Activated CD4-positive, alpha-beta T cell treated with anti-CD3 and anti-CD28 coated beads, Interleukin-2, amount 10 ng/mL, durations not matched to agents 7 days and 5 days (primary cell): ENCODE data around the gene RBM42. TPM values are rescaled to one million over a fixed set of nuclear protein-coding genes. Genes with fewer than 3 reads are reported as not detected.

ENCODE experiments used
- CTCF ChIA-PET: fragments of 350-600 bp; sonication (Branson Sonifier 250); formaldehyde crosslinking; loops from one replicate; lab custom pipeline; 2021; ENCODE audit warnings: antibody characterized with exemption; lab: Charles Lee
- POLR2A ChIA-PET: fragments of 350-600 bp; sonication (Branson Sonifier 250); formaldehyde crosslinking; loops from one replicate; lab custom pipeline; 2021; ENCODE audit warnings: antibody characterized with exemption; lab: Charles Lee
- DNase-seq: peaks from one replicate; pipeline ENCODE4 v3.0.0-alpha.2; 2020
- H3K27ac Mint-ChIP-seq: one replicate; pipeline ENCODE4 v1.8.0; 2021; ENCODE audit warnings: mild to moderate bottlenecking, moderate library complexity, mixed read lengths
- H3K27me3 Mint-ChIP-seq: one replicate; pipeline ENCODE4 v1.8.0; 2021; ENCODE audit warnings: mixed read lengths
- H3K36me3 Mint-ChIP-seq: one replicate; pipeline ENCODE4 v1.8.0; 2021; ENCODE audit warnings: low read depth, mixed read lengths
- H3K4me1 Mint-ChIP-seq: one replicate; pipeline ENCODE4 v1.8.0; 2021; ENCODE audit warnings: mixed read lengths
- H3K4me3 Mint-ChIP-seq: one replicate; pipeline ENCODE4 v1.8.0; 2021; ENCODE audit warnings: mild to moderate bottlenecking, moderate library complexity, mixed read lengths
- H3K9me3 Mint-ChIP-seq: one replicate; pipeline ENCODE4 v1.8.0; 2021; ENCODE audit warnings: mixed read lengths
- total RNA-seq, 2 experiments: library from RNA; stranded (reverse); gene quantifications; one replicate each; pipeline ENCODE4 v1.2.3, GENCODE V29; 2021

RBM42 gene
- total RNA-seq, 2 experiments from 2014 or later, result 100 to 112 TPM

DNA sequence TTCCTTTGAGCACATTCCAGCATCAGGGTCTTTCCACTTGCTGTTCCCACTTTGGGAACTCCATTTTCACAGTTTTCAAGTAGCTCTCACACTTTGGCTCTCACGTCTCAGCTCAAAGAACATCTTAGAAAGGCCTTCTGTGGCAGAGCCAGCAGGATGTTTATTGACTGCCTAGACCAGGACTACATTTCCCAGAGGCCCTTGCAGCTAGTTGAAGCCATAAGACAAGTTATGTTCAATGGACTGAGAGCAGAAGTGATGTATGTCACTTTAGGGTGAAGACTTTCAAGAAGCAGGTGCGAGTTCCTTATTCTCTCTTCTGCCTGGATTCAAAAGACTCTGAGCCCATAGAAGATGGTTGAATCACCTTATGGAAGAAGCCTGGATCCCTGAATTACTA, 20.6 kb upstream of the RBM42 start:
- no peaks in the 10 kb centered on the region for H3K27me3 Mint-ChIP-seq
- ChIA-PET POLR2A (no interaction called here), CTCF (interaction anchor here (0.9 to 2.7 kb wide), 2 partner anchors 10 to 42 kb away, joined by 5 to 12 read pairs; no protein-coding TSS in a partner anchor)
- peaks cover 15% of the 10 kb centered on the region for H3K9me3 Mint-ChIP-seq
- peak overlapping the region; percentile 87 for H3K27ac Mint-ChIP-seq
- peaks cover 11% of the 10 kb centered on the region for H3K36me3 Mint-ChIP-seq
- H3K4me1 Mint-ChIP-seq, result peaks cover 39% of the 10 kb centered on the region
- H3K4me3 Mint-ChIP-seq, result no peak overlapping the region
- peak; percentile 33 for DNase-seq

DNA sequence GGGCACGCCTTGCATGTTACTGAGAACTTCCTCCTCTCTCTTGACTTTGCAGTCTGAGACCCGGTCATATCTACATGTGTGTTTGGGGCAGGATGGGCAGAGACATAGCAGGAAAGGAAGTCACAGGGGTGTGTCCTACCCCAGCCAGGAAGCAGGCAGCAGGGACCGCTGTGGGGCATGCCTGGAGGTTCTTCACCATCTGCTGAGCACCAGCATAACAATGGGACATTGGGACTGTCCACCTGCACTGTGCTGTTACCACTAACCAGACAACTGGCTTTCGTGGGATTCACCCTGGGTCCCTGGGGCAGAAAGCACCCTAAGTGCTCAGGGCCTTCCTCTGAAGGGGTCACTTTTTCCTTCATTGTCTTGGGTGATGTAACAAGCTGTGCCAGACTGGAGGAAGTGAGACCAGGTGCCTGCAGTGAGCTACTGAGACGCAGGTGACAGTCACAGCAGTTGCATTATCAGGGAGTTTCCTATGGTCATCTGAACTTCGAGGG, 18.9 kb upstream of the RBM42 start:
- Mint-ChIP-seq H3K4me1 (peaks cover 50% of the 10 kb centered on the region), H3K27me3 (no peaks in the 10 kb centered on the region), H3K27ac (peak overlapping the region; percentile 87), H3K9me3 (peaks cover 15% of the 10 kb centered on the region), H3K4me3 (peak overlapping the region; percentile 1), H3K36me3 (peaks cover 11% of the 10 kb centered on the region)
- ChIA-PET CTCF (interaction anchor here (0.6 kb wide), 1 partner anchor 340 kb away, joined by 3 read pairs; no protein-coding TSS in a partner anchor), POLR2A (no interaction called here)
- DNase-seq, result peak; percentile 65

DNA sequence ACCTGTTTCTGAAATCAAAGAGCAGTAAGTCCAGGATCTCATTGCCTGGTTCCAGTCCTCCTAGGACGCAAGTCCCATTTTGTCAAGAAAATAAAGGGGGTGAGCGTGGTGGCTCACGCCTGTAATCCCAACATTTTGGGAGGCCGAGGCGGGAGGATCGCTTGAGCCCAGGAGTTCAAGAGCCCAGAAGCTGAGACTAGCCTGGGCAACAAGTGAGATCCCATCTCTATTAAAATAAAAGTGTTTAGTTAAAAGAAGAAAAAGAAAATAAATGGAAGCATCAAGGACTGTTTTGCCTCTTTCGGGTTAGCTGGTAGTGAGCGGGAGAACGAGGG, 16.6 kb upstream of the RBM42 start:
- H3K4me3 Mint-ChIP-seq, result peak overlapping the region; percentile 85
- no peaks in the 10 kb centered on the region for H3K27me3 Mint-ChIP-seq
- CTCF ChIA-PET, result interaction anchor here (0.6 kb wide), 1 partner anchor 150 kb away, joined by 3 read pairs; no protein-coding TSS in a partner anchor
- POLR2A ChIA-PET, result no interaction called here
- peak overlapping the region; percentile 96 for H3K27ac Mint-ChIP-seq
- peaks cover 15% of the 10 kb centered on the region for H3K36me3 Mint-ChIP-seq
- peaks cover 53% of the 10 kb centered on the region for H3K4me1 Mint-ChIP-seq
- H3K9me3 Mint-ChIP-seq, result peaks cover 12% of the 10 kb centered on the region
- no peak for DNase-seq

DNA sequence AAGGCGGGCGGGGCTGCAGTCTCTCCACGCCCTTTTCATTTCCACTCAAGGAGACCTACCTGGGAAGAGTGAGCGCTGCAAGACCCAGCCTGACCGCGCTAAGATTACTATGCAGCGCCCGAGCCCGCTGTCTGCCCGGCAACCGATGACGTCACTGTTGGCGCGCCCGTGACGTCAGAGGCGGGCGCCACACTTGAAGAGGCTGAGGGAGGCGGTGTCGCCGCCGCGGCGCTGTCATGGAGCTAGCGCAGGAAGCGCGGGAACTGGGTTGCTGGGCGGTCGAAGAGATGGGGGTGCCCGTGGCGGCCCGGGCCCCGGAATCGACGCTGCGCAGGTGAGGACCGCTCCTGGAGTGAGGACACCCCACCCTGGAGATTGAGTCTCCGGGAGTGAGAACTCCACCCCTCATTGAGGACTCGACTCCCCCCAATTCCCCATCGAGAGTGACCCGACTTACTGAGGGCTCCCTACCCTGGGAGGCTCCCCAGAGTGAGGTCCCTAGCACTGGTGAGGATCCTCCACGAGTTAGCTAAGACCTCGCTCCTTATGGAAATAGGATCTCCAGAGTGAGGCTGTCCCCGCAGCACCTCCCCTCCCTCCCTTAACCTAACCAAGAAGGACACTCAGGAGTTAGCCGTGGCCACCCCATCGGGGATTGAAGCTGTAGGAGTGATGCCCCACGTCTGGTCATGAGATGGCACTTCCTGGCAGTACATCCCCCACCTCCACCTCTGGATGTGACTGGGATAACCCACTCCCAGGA, 16.1 kb upstream of the RBM42 start, which contains the start of gene HAUS5:
TSS of gene HAUS5 (plus strand) at position 177 of the 763 bp plus-strand sequence. CDS start at position 237, 60 bp downstream.
- Mint-ChIP-seq H3K27me3 (no peaks in the 10 kb centered on the region), H3K9me3 (peaks cover 7% of the 10 kb centered on the region), H3K4me3 (peak within 1 kb of the TSS; percentile 85), H3K27ac (peak within 1 kb of the TSS; percentile 96), H3K4me1 (peaks cover 53% of the 10 kb centered on the region), H3K36me3 (peaks cover 17% of the 10 kb centered on the region)
- ChIA-PET POLR2A (interaction anchor here (0.6 kb wide), 1 partner anchor 35 kb away, joined by 3 read pairs; the partner anchor contains the start of gene COX6B1), CTCF (interaction anchor here (0.6 to 1.1 kb wide), 6 partner anchors 9 to 150 kb away, joined by 3 to 6 read pairs (median 4); no protein-coding TSS in a partner anchor)
- peak; percentile 95 for DNase-seq

DNA sequence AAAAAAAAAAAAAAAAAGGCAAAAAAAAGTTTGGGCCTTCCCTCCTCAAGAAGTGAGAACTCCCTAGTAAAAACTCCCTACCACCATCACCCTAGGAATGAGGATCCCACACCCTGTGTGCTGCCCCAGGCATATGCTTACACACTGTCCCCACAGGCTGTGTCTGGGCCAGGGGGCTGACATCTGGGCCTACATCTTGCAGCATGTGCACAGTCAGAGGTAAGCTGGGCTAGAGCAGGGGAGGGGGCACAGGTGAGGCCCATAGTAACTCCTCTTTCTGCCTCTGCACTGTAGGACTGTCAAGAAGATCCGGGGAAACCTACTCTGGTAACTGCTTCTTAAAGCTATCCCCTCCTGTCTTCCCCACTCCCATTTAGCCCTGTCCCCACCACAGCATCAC, 15.3 kb upstream of the RBM42 start:
- Mint-ChIP-seq H3K36me3 (peaks cover 12% of the 10 kb centered on the region), H3K4me3 (peak overlapping the region; percentile 85), H3K9me3 (peaks cover 2% of the 10 kb centered on the region), H3K27me3 (no peaks in the 10 kb centered on the region), H3K4me1 (peaks cover 50% of the 10 kb centered on the region), H3K27ac (peak overlapping the region; percentile 96)
- POLR2A ChIA-PET, result no interaction called here
- no peak for DNase-seq
- CTCF ChIA-PET, result interaction anchor here (0.7 to 1.1 kb wide), 6 partner anchors 8 to 98 kb away, joined by 3 to 6 read pairs (median 4); no protein-coding TSS in a partner anchor

DNA sequence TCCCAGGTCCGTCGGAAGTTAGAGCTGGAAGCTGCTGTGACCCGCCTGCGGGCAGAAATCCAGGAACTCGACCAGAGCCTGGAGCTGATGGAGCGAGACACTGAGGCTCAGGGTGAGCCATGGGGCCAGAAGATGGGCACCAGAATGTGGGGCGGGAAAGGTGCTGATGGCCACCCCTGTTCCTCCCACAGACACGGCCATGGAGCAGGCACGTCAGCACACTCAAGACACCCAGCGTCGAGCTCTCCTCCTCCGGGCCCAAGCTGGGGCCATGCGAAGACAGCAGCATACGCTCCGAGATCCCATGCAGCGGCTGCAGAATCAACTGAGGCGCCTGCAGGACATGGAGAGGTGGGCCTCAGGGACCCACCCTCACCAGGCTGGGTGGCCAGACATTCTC, 13.8 kb upstream of the RBM42 start:
- H3K9me3 Mint-ChIP-seq, result no peaks in the 10 kb centered on the region
- CTCF ChIA-PET, result interaction anchor here (0.7 to 0.9 kb wide), 2 partner anchors 312 to 364 kb away, joined by 3 read pairs; no protein-coding TSS in a partner anchor

DNA sequence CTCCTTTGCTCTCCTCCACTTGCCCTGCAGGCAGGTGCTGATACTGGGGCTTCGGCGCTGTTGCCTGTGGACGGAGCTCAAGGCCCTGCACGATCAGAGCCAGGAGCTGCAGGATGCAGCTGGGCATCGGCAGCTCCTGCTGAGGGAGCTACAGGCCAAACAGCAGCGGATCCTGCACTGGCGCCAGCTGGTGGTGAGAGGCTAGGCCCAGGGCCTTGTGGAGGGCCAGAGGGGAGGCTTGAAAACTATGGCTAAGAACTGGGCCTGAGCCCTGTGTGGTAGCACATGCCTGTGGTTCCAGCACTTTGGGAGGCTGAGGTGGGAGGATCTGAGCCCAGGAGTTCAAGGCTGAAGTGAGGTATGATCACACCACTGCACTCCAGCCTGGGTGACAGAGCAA, 10.0 kb upstream of the RBM42 start:
- Mint-ChIP-seq H3K4me3 (no peak overlapping the region), H3K27ac (no peak overlapping the region), H3K4me1 (peaks cover 7% of the 10 kb centered on the region), H3K36me3 (peaks cover 22% of the 10 kb centered on the region), H3K9me3 (no peaks in the 10 kb centered on the region), H3K27me3 (no peaks in the 10 kb centered on the region)
- CTCF ChIA-PET, result no interaction called here
- DNase-seq, result no peak
- POLR2A ChIA-PET, result no interaction called here

More for the DNA sequence above, 13.8 kb upstream of the RBM42 start:
- no peaks in the 10 kb centered on the region for H3K27me3 Mint-ChIP-seq
- POLR2A ChIA-PET, result no interaction called here
- H3K4me3 Mint-ChIP-seq, result no peak overlapping the region
- peaks cover 39% of the 10 kb centered on the region for H3K4me1 Mint-ChIP-seq
- DNase-seq, result no peak
- H3K36me3 Mint-ChIP-seq, result peaks cover 10% of the 10 kb centered on the region
- no peak overlapping the region for H3K27ac Mint-ChIP-seq

DNA sequence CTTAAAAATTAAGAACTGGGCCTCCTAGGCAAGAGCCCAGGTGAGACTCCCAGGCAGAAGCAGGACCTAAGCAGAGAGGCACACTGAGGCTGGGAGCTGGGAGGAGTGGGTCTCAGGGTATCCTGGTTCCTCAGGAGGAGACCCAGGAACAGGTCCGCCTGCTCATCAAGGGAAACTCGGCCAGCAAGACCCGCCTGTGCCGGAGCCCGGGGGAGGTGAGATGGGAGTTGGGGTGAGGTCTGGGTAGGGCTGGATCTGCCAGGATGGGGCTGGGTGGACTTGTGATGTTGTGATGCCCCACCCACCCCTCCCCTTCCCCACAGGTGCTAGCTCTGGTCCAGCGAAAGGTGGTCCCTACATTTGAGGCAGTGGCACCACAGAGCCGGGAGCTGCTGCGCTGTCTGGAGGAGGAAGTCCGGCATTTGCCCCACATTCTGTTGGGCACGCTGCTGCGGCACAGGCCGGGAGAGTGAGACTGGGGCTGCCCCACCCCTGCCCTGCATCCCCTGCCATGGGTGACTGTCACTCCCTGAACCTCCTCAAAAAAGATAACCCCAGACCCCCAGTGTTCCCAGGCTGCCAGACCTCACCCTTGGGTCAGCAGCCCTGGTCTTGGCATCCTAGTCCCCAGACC, 9.4 kb upstream of the RBM42 start:
- POLR2A ChIA-PET, result no interaction called here
- Mint-ChIP-seq H3K9me3 (no peaks in the 10 kb centered on the region), H3K4me3 (no peak overlapping the region), H3K27ac (no peak overlapping the region), H3K36me3 (peaks cover 22% of the 10 kb centered on the region), H3K27me3 (no peaks in the 10 kb centered on the region), H3K4me1 (peaks cover 6% of the 10 kb centered on the region)
- DNase-seq, result no peak
- CTCF ChIA-PET, result no interaction called here

DNA sequence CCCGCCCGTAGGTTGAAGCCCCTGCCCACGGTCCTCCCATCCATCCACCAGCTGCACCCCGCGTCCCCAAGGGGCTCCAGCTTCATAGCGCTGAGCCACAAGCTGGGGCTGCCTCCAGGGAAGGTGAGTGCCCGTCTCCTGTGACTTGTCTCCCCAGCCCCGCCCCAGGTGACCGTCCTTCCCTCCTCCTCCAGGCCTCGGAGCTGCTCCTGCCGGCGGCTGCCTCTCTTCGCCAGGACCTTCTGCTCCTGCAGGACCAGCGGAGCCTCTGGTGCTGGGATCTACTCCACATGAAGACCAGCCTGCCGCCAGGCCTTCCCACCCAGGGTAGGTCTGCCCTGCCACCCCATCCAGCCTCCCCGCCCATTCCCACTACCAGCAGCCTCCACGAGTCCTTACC, 8.8 kb upstream of the RBM42 start:
- ChIA-PET CTCF (interaction anchor here (0.5 kb wide), 1 partner anchor 440 kb away, joined by 4 read pairs; no protein-coding TSS in a partner anchor), POLR2A (no interaction called here)

DNA sequence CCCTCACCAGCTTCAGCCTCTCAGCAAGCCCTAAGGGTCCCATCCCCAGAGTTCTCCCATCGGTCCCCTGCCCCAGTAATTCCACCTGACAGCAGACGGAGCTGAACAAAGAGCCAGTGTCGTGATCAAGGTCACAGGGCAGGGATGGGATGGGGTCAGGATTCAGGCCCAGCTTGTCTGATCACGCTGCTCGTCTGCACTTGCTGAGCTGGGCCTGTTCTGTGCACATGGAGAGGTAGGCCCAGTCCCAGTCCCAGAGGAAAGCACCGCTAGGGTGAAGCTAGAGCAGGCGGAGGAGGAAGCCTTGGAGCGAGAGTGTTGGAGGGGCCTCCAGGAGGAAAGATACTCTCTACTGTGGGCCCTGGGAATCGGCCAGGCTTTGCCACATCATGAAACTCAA, 7.1 kb upstream of the RBM42 start:
- CTCF ChIA-PET, result interaction anchor here (1.3 kb wide), 1 partner anchor 9 kb away, joined by 4 read pairs; the partner anchor contains the start of gene HAUS5
- no peaks in the 10 kb centered on the region for H3K9me3 Mint-ChIP-seq
- DNase-seq, result no peak
- H3K4me3 Mint-ChIP-seq, result no peak overlapping the region
- H3K36me3 Mint-ChIP-seq, result peaks cover 17% of the 10 kb centered on the region
- no peaks in the 10 kb centered on the region for H3K27me3 Mint-ChIP-seq
- POLR2A ChIA-PET, result interaction anchor here (0.5 kb wide), 1 partner anchor 18 kb away, joined by 3 read pairs; no protein-coding TSS in a partner anchor
- no peaks in the 10 kb centered on the region for H3K4me1 Mint-ChIP-seq
- H3K27ac Mint-ChIP-seq, result no peak overlapping the region

More for the DNA sequence above, 8.8 kb upstream of the RBM42 start:
- no peak for DNase-seq
- H3K4me3 Mint-ChIP-seq, result no peak overlapping the region
- peaks cover 22% of the 10 kb centered on the region for H3K36me3 Mint-ChIP-seq
- no peaks in the 10 kb centered on the region for H3K27me3 Mint-ChIP-seq
- peaks cover 3% of the 10 kb centered on the region for H3K4me1 Mint-ChIP-seq
- H3K27ac Mint-ChIP-seq, result no peak overlapping the region
- H3K9me3 Mint-ChIP-seq, result no peaks in the 10 kb centered on the region

DNA sequence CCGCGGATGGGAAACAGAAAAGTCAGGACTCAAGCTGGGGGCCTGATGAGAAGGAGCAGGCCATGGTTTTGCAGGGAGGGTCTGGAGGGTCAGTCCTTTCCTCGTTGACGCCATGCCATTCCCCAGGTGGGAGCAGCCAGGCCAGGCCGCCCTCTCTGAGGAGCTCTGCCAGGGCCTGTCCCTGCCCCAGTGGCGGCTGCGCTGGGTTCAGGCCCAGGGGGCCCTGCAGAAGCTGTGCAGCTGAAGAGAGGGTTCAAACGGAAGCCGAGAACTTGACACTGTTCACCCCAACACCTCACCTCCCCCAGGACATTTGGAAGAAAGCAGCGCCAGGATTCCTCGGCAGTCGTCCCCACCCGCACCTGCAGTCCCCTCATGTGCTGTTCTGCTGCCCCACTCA, 6.1 kb upstream of the RBM42 start:
- Mint-ChIP-seq H3K4me3 (no peak overlapping the region), H3K27me3 (no peaks in the 10 kb centered on the region), H3K36me3 (peaks cover 13% of the 10 kb centered on the region), H3K9me3 (no peaks in the 10 kb centered on the region), H3K27ac (no peak overlapping the region), H3K4me1 (no peaks in the 10 kb centered on the region)
- ChIA-PET CTCF (no interaction called here), POLR2A (no interaction called here)
- DNase-seq, result no peak

DNA sequence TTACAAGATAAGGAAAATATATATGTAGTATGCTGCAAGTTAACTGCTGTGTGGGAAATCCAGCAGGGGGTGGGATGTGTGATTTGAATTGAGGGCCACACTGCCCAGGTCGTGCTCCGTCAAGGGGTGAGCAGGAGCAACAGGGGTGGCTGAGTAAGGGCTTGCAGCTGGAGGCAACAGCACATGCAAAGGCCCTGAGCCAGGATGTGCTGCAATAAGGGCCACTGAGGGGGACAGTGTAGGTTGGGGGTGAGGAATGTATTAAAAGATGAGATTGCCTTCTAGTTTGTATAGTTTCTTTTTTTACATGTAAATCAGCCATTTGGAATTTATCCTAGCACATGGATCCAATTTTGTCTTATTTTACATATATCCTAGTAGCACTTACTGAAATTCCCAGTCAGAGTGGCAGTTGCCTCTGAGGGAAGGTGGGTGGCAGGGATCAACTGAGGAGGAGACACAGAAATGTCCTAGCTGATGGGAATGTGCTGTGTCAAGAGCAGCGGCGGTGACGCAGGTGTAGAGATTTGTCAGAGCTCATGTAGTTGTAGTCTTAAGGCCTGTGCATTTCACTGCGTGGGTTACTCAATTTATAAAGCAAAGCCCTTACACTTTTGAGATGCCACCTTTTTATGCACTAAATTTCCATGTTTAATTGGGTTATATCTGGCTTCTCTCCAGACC, 5.4 kb upstream of the RBM42 start:
- CTCF ChIA-PET, result interaction anchor here (0.8 kb wide), 1 partner anchor 39 kb away, joined by 8 read pairs; no protein-coding TSS in a partner anchor
- H3K36me3 Mint-ChIP-seq, result peaks cover 12% of the 10 kb centered on the region
- peaks cover 4% of the 10 kb centered on the region for H3K4me1 Mint-ChIP-seq
- POLR2A ChIA-PET, result interaction anchor here (0.7 kb wide), 1 partner anchor 36 kb away, joined by 11 read pairs; no protein-coding TSS in a partner anchor
- no peak for DNase-seq
- no peak overlapping the region for H3K27ac Mint-ChIP-seq
- no peaks in the 10 kb centered on the region for H3K9me3 Mint-ChIP-seq
- no peaks in the 10 kb centered on the region for H3K27me3 Mint-ChIP-seq
- H3K4me3 Mint-ChIP-seq, result no peak overlapping the region
